ENCODE data around the gene C14orf180. TPM values are rescaled to one million over a fixed set of nuclear protein-coding genes. Genes with fewer than 3 reads are reported as not detected.
"Not testable (repeated sequence)": the region's sequence is repeated elsewhere in the genome, so short reads cannot be mapped to it uniquely, and the experiment has no call there.

C14orf180 gene
- total RNA-seq, 3 donors from 2014 or later (not counting 1 experiment from before 2014, with no cell fraction given): not detected

DNA sequence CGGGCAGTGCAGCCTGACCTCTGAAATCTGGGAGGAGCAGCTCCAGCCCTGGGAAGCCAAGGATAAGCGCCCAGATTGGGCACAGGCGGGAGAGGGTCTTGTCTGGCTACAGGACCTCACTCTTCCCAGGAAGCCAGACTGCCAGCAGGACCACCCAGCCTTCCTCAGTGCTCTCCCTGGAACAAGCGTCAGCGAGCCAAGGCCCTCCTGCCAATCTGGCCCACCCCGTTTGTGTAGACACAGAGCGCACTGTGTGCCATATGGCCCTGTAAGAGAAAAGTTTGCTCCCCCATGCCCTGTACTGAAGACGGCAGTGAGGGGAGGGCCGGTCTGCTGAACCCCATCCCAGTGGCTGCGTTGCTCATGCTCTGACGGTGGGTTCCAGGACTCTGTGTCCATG lies 1.2 kb upstream of the C14orf180 start:
- Mint-ChIP-seq H3K9me3 (no peaks in the 10 kb centered on the region), H3K36me3 (no peaks in the 10 kb centered on the region), H3K27ac (no peak overlapping the region), H3K4me3 (no peak overlapping the region), H3K27me3 (ENCODE audit: low read depth in 2 of 2) (no peaks in the 10 kb centered on the region), H3K4me1 (no peaks in the 10 kb centered on the region)
- Histone ChIP-seq H3K36me3 (ENCODE audit: control insufficient read depth, insufficient read depth, low read length) (no peaks in the 10 kb centered on the region), H3K4me3 (ENCODE audit: low read length) (no peak overlapping the region), H3K9me3 (ENCODE audit: control insufficient read depth, insufficient read depth, low read length) (no peaks in the 10 kb centered on the region), H3K27me3 (ENCODE audit: control insufficient read depth, insufficient read depth, low read length) (no peaks in the 10 kb centered on the region), H3K27ac (ENCODE audit: low read length) (no peak overlapping the region), H3K4me1 (ENCODE audit: control insufficient read depth, insufficient read depth, low read length) (no peaks in the 10 kb centered on the region)
- DNase-seq (no peak), ATAC-seq (no peak)
- no peak for TF ChIP-seq CTCF (IDR thresholded peaks at IDR 0.05)
- WGBS (ENCODE audit: insufficient coverage): 75% methylated on average over 11 of the region's 11 CpGs
- intact Hi-C loops (cut with micrococcal nuclease): no loop called here

DNA sequence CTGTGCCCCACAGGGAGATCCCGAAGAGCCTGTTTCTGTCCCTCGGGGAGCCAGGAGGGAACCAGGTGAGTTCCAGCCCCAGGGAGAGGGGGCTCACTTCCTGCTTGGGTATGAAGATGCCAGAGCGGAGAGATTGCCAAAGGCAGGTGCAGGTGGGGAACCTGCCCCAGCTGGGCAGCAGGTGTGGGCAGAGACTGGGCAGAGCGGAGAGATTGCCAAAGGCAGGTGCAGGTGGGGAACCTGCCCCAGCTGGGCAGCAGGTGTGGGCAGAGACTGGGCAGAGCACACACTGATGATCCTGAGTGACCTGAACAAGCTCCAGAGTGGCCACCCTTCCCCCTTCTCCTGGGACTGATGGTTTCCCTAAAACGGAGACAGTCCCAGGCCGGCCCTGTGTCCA lies 375 bp downstream of the C14orf180 start:
- H3K4me3 Mint-ChIP-seq; H3K9me3 ChIP-seq (ENCODE audit: control insufficient read depth, insufficient read depth, low read length); H3K4me1 Mint-ChIP-seq; H3K4me3 ChIP-seq (ENCODE audit: low read length); DNase-seq; H3K27me3 ChIP-seq (ENCODE audit: control insufficient read depth, insufficient read depth, low read length); H3K36me3 Mint-ChIP-seq; H3K27ac Mint-ChIP-seq; intact Hi-C loops (cut with micrococcal nuclease); H3K36me3 ChIP-seq (ENCODE audit: control insufficient read depth, insufficient read depth, low read length); H3K4me1 ChIP-seq (ENCODE audit: control insufficient read depth, insufficient read depth, low read length); ATAC-seq; H3K27me3 Mint-ChIP-seq (ENCODE audit: low read depth in 2 of 2); H3K27ac ChIP-seq (ENCODE audit: low read length); H3K9me3 Mint-ChIP-seq: not testable (repeated sequence)
- 90% methylated on average over 6 of the region's 6 CpGs for WGBS (ENCODE audit: insufficient coverage)

GRCh38 chr14:104580961-104581360 lies 1.4 kb downstream of the C14orf180 start:
- no peak overlapping the region for H3K27ac ChIP-seq (ENCODE audit: low read length)
- no peak for TF ChIP-seq CTCF (IDR thresholded peaks at IDR 0.05)
- H3K4me3 ChIP-seq (ENCODE audit: low read length): no peak overlapping the region
- Mint-ChIP-seq H3K27ac (no peak overlapping the region), H3K27me3 (ENCODE audit: low read depth in 2 of 2) (peaks cover 0 to 2% of the 10 kb centered on the region in 2 donors), H3K4me3 (no peak overlapping the region), H3K4me1 (no peaks in the 10 kb centered on the region), H3K36me3 (no peaks in the 10 kb centered on the region), H3K9me3 (no peaks in the 10 kb centered on the region)
- no peak for ATAC-seq
- no peak for DNase-seq
- H3K9me3 ChIP-seq (ENCODE audit: control insufficient read depth, insufficient read depth, low read length): no peaks in the 10 kb centered on the region
- no peaks in the 10 kb centered on the region for H3K36me3 ChIP-seq (ENCODE audit: control insufficient read depth, insufficient read depth, low read length)
- 70% methylated on average over 9 of the region's 9 CpGs for WGBS (ENCODE audit: insufficient coverage)
- H3K4me1 ChIP-seq (ENCODE audit: control insufficient read depth, insufficient read depth, low read length): no peaks in the 10 kb centered on the region
- intact Hi-C loops (cut with micrococcal nuclease): no loop called here
- no peaks in the 10 kb centered on the region for H3K27me3 ChIP-seq (ENCODE audit: control insufficient read depth, insufficient read depth, low read length)

DNA sequence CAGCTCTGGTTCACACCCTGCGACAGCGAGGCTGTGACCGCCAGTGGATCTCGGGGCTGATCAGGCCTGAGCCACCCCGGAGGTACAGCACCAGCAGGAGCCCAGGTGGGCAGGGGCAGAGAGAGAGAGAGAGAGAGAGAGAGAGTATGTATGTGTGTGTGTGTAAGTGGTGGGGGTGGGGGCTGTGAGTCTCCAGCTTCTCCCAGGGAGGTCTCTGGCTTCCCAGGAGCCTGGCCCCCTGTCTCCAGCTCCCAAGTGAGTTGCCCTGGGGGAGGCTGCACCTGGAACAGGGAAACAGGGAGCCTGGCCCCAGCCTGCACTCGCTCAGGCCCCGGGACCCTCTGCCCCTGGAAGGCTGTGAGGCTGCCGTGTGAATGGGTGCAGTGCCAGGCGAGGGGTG lies 2.0 kb downstream of the C14orf180 start:
- no peak overlapping the region for H3K27ac Mint-ChIP-seq
- no peak for TF ChIP-seq CTCF (IDR thresholded peaks at IDR 0.05)
- intact Hi-C loops (cut with micrococcal nuclease): no loop called here
- DNase-seq (no peak), ATAC-seq (no peak)
- no peaks in the 10 kb centered on the region for H3K4me1 Mint-ChIP-seq
- H3K4me3 Mint-ChIP-seq: no peak overlapping the region
- H3K27ac ChIP-seq (ENCODE audit: low read length): no peak overlapping the region
- no peaks in the 10 kb centered on the region for H3K9me3 ChIP-seq (ENCODE audit: control insufficient read depth, insufficient read depth, low read length)
- H3K36me3 Mint-ChIP-seq: no peaks in the 10 kb centered on the region
- no peaks in the 10 kb centered on the region for H3K4me1 ChIP-seq (ENCODE audit: control insufficient read depth, insufficient read depth, low read length)
- 77% methylated on average over 9 of the region's 9 CpGs for WGBS (ENCODE audit: insufficient coverage)
- H3K27me3 ChIP-seq (ENCODE audit: control insufficient read depth, insufficient read depth, low read length): no peaks in the 10 kb centered on the region
- H3K9me3 Mint-ChIP-seq: no peaks in the 10 kb centered on the region
- H3K36me3 ChIP-seq (ENCODE audit: control insufficient read depth, insufficient read depth, low read length): no peaks in the 10 kb centered on the region
- H3K27me3 Mint-ChIP-seq (ENCODE audit: low read depth in 2 of 2): peaks cover 0 to 2% of the 10 kb centered on the region in 2 donors
- H3K4me3 ChIP-seq (ENCODE audit: low read length): no peak overlapping the region
